ENCODE results near the gene CNKSR3.

Gene CNKSR3

GRCh38 chr6:154386848-154387717, 123.4 kb downstream of the CNKSR3 start:
- FAIRE-seq: no peak
- no peak for DNase-seq (ENCODE audit: insufficient read length, low spot score)
- TF ChIP-seq POLR2AphosphoS5 (IDR thresholded peaks at IDR 0.05; ENCODE audit: low read depth, low read length): no peak
- no peak for TF ChIP-seq POLR2A (IDR thresholded peaks at IDR 0.05; ENCODE audit: low read depth, low read length)
- no peak for TF ChIP-seq PAX5 (IDR thresholded peaks at IDR 0.05; ENCODE audit: insufficient read depth, low read length, severe bottlenecking)
- TF ChIP-seq TAF1 (IDR thresholded peaks at IDR 0.05; ENCODE audit: low read depth, low read length): no peak
- no peak for TF ChIP-seq SPI1 (IDR thresholded peaks at IDR 0.05; ENCODE audit: low read depth, low read length)

GRCh38 chr6:154384191-154384590, 126.3 kb downstream of the CNKSR3 start:
- no peak for DNase-seq (ENCODE audit: insufficient read length, low spot score)
- no peak for FAIRE-seq
- TF ChIP-seq POU2F2 (IDR thresholded peaks at IDR 0.05; ENCODE audit: low read depth, low read length): no peak
- TF ChIP-seq POLR2A (IDR thresholded peaks at IDR 0.05; ENCODE audit: low read depth, low read length): no peak
- no peak for TF ChIP-seq PAX5 (IDR thresholded peaks at IDR 0.05; ENCODE audit: insufficient read depth, low read length, severe bottlenecking)
- no peak for TF ChIP-seq TAF1 (IDR thresholded peaks at IDR 0.05; ENCODE audit: low read depth, low read length)
- no peak for TF ChIP-seq POLR2AphosphoS5 (IDR thresholded peaks at IDR 0.05; ENCODE audit: low read depth, low read length)
- no peak for TF ChIP-seq SPI1 (IDR thresholded peaks at IDR 0.05; ENCODE audit: low read depth, low read length)

- no peak for FAIRE-seq
- no peak for DNase-seq (ENCODE audit: insufficient read length, low spot score)
Measured at GRCh38 chr6:154383273-154383672, 127.2 kb downstream of the CNKSR3 start.

GRCh38 chr6:154382740-154383139, 127.7 kb downstream of the CNKSR3 start:
- no peak for FAIRE-seq
- TF ChIP-seq TAF1 (IDR thresholded peaks at IDR 0.05; ENCODE audit: low read depth, low read length) (no peak), POLR2A (IDR thresholded peaks at IDR 0.05; ENCODE audit: low read depth, low read length) (no peak), POU2F2 (IDR thresholded peaks at IDR 0.05; ENCODE audit: low read depth, low read length) (no peak), POLR2AphosphoS5 (IDR thresholded peaks at IDR 0.05; ENCODE audit: low read depth, low read length) (no peak), SPI1 (IDR thresholded peaks at IDR 0.05; ENCODE audit: low read depth, low read length) (no peak), PAX5 (IDR thresholded peaks at IDR 0.05; ENCODE audit: insufficient read depth, low read length, severe bottlenecking) (no peak)
- DNase-seq (ENCODE audit: insufficient read length, low spot score): no peak

More at GRCh38 chr6:154383273-154383672, 127.2 kb downstream of the CNKSR3 start:
- no peak for TF ChIP-seq PAX5 (IDR thresholded peaks at IDR 0.05; ENCODE audit: insufficient read depth, low read length, severe bottlenecking)
- no peak for TF ChIP-seq SPI1 (IDR thresholded peaks at IDR 0.05; ENCODE audit: low read depth, low read length)
- no peak for TF ChIP-seq POLR2AphosphoS5 (IDR thresholded peaks at IDR 0.05; ENCODE audit: low read depth, low read length)
- no peak for TF ChIP-seq POU2F2 (IDR thresholded peaks at IDR 0.05; ENCODE audit: low read depth, low read length)
- TF ChIP-seq POLR2A (IDR thresholded peaks at IDR 0.05; ENCODE audit: low read depth, low read length): no peak
- no peak for TF ChIP-seq TAF1 (IDR thresholded peaks at IDR 0.05; ENCODE audit: low read depth, low read length)

GRCh38 chr6:154381548-154381947, 128.9 kb downstream of the CNKSR3 start:
- no peak for TF ChIP-seq PAX5 (IDR thresholded peaks at IDR 0.05; ENCODE audit: insufficient read depth, low read length, severe bottlenecking)
- no peak for TF ChIP-seq POLR2A (IDR thresholded peaks at IDR 0.05; ENCODE audit: low read depth, low read length)
- no peak for TF ChIP-seq POLR2AphosphoS5 (IDR thresholded peaks at IDR 0.05; ENCODE audit: low read depth, low read length)
- no peak for TF ChIP-seq SPI1 (IDR thresholded peaks at IDR 0.05; ENCODE audit: low read depth, low read length)
- no peak for TF ChIP-seq POU2F2 (IDR thresholded peaks at IDR 0.05; ENCODE audit: low read depth, low read length)
- TF ChIP-seq TAF1 (IDR thresholded peaks at IDR 0.05; ENCODE audit: low read depth, low read length): no peak
- FAIRE-seq: no peak
- no peak for DNase-seq (ENCODE audit: insufficient read length, low spot score)

- no peak for FAIRE-seq
- TF ChIP-seq SPI1 (IDR thresholded peaks at IDR 0.05; ENCODE audit: low read depth, low read length) (no peak), PAX5 (IDR thresholded peaks at IDR 0.05; ENCODE audit: insufficient read depth, low read length, severe bottlenecking) (no peak)
- no peak for DNase-seq (ENCODE audit: insufficient read length, low spot score)
Measured at GRCh38 chr6:154380741-154381140, 129.7 kb downstream of the CNKSR3 start.

GRCh38 chr6:154379585-154379984, 130.9 kb downstream of the CNKSR3 start:
- TF ChIP-seq POU2F2 (IDR thresholded peaks at IDR 0.05; ENCODE audit: low read depth, low read length) (no peak), POLR2AphosphoS5 (IDR thresholded peaks at IDR 0.05; ENCODE audit: low read depth, low read length) (no peak), TAF1 (IDR thresholded peaks at IDR 0.05; ENCODE audit: low read depth, low read length) (no peak), PAX5 (IDR thresholded peaks at IDR 0.05; ENCODE audit: insufficient read depth, low read length, severe bottlenecking) (no peak)
- DNase-seq (ENCODE audit: insufficient read length, low spot score) (no peak), FAIRE-seq (no peak)

- TF ChIP-seq TAF1 (IDR thresholded peaks at IDR 0.05; ENCODE audit: low read depth, low read length) (no peak), POLR2A (IDR thresholded peaks at IDR 0.05; ENCODE audit: low read depth, low read length) (no peak), SPI1 (IDR thresholded peaks at IDR 0.05; ENCODE audit: low read depth, low read length) (no peak), POU2F2 (IDR thresholded peaks at IDR 0.05; ENCODE audit: low read depth, low read length) (no peak), PAX5 (IDR thresholded peaks at IDR 0.05; ENCODE audit: insufficient read depth, low read length, severe bottlenecking) (no peak), POLR2AphosphoS5 (IDR thresholded peaks at IDR 0.05; ENCODE audit: low read depth, low read length) (no peak)
- no peak for FAIRE-seq
- DNase-seq (ENCODE audit: insufficient read length, low spot score): no peak
Measured at GRCh38 chr6:154378518-154378917, 132.0 kb downstream of the CNKSR3 start.

- no peak for DNase-seq (ENCODE audit: insufficient read length, low spot score)
- FAIRE-seq: no peak
- TF ChIP-seq SPI1 (IDR thresholded peaks at IDR 0.05; ENCODE audit: low read depth, low read length) (no peak), POLR2A (IDR thresholded peaks at IDR 0.05; ENCODE audit: low read depth, low read length) (no peak), TAF1 (IDR thresholded peaks at IDR 0.05; ENCODE audit: low read depth, low read length) (no peak), PAX5 (IDR thresholded peaks at IDR 0.05; ENCODE audit: insufficient read depth, low read length, severe bottlenecking) (no peak), POLR2AphosphoS5 (IDR thresholded peaks at IDR 0.05; ENCODE audit: low read depth, low read length) (no peak), POU2F2 (IDR thresholded peaks at IDR 0.05; ENCODE audit: low read depth, low read length) (no peak)
Measured at GRCh38 chr6:154377726-154378125, 132.8 kb downstream of the CNKSR3 start.

GRCh38 chr6:154373971-154374370, 136.5 kb downstream of the CNKSR3 start:
- DNase-seq (ENCODE audit: insufficient read length, low spot score) (no peak), FAIRE-seq (no peak)
- TF ChIP-seq SPI1 (IDR thresholded peaks at IDR 0.05; ENCODE audit: low read depth, low read length) (no peak), POLR2A (IDR thresholded peaks at IDR 0.05; ENCODE audit: low read depth, low read length) (no peak), POLR2AphosphoS5 (IDR thresholded peaks at IDR 0.05; ENCODE audit: low read depth, low read length) (no peak), TAF1 (IDR thresholded peaks at IDR 0.05; ENCODE audit: low read depth, low read length) (no peak)

All from GM12891 (cell line).